HUES48 (cell line): ENCODE data around the gene KDM4F.

Experiments
- H3K27ac ChIP-seq: one replicate; pipeline ENCODE4 v1.7.0; 2013; ENCODE audit warnings: low read depth, low read length, inconsistent platforms
- H3K27me3 ChIP-seq: 2 replicates; pipeline ENCODE4 v1.6.1; 2013; ENCODE audit warnings: mild to moderate bottlenecking, low read length; ENCODE audit not compliant: control insufficient read depth, insufficient read depth
- H3K36me3 ChIP-seq: 2 replicates; pipeline ENCODE4 v1.6.1; 2013; ENCODE audit warnings: low read length; ENCODE audit not compliant: control insufficient read depth, insufficient read depth
- H3K4me1 ChIP-seq: 2 replicates; pipeline ENCODE4 v1.6.1; 2013; ENCODE audit warnings: mild to moderate bottlenecking, low read length; ENCODE audit not compliant: control insufficient read depth, insufficient read depth
- H3K4me3 ChIP-seq: 2 replicates; pipeline ENCODE4 v1.5.1; 2013; ENCODE audit warnings: mild to moderate bottlenecking, low read depth, low read length
- H3K9ac ChIP-seq: 2 replicates; pipeline ENCODE4 v1.6.1; 2013; ENCODE audit warnings: mild to moderate bottlenecking, low read depth, low read length, moderate library complexity
- H3K9me3 ChIP-seq: 2 replicates; pipeline ENCODE4 v1.6.1; 2013; ENCODE audit warnings: low read length; ENCODE audit not compliant: control insufficient read depth, insufficient read depth

Gene KDM4F

DNA sequence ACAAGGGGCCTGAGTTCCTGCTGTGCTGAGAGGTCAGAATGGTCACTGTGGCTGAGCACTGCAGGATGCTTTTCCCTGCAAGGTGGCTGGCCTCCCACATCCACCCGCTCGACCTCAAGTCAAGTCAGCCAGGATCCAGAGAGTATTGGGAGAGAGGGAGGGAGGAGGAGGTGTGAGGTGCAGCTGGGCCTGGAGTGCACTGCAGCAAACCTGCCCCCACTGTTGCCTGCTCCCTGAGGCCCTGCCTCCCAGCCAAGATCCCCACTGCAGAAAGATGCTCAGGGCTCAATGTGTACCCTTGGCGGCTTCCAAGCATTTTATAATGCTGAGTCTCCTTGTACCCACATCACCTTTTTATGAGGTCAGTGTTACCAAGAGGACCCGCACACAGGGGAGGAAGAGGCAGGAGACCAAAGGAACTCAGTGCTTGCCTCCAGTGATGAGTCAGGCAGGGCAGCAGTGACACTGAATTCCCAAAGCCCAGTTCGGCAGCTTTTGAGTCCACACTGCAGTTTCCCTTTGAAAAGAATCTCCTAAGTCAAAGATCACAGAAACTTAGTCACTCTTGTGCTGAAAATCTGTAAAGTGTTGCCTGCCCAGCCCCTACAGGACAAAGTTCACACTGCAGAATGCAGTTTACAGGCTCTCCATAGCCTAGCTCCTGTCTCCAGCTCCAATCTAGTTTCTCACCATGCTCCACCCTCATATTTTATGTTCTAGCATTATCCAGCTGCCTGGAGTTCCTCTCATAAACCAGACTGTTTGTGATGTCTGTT lies 43.5 kb downstream of the KDM4F start:
- Histone ChIP-seq H3K27me3 (peaks cover 38% of the 10 kb centered on the region), H3K4me3 (no peak overlapping the region), H3K9me3 (no peaks in the 10 kb centered on the region), H3K9ac (no peak overlapping the region), H3K36me3 (no peaks in the 10 kb centered on the region), H3K4me1 (0 out of 2 replicates have a peak, but pooled peaks cover 9% of the 10 kb centered on the region), H3K27ac (no peak overlapping the region)

DNA sequence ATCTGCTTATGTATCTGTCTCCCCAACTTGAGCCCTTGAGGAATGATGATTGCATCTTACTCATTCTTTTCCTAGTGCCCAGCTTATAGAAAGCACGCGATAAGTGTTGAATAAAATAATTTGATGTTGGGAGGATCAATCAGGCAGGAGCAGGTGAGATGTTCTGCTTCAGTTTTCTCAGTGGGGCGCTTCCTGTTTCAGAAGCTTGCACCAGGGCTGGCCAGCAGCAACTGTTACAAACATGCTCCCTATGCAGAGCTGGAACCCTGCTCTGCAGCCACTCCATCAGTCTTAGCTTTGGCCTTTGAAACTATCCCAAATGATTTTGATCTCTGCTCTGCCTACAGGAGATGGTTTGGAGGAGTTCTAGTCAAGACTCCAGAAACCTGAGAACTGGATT lies 44.3 kb downstream of the KDM4F start:
- Histone ChIP-seq H3K27ac (no peak overlapping the region), H3K36me3 (no peaks in the 10 kb centered on the region), H3K4me3 (no peak overlapping the region), H3K4me1 (0 out of 2 replicates have a peak, but pooled peaks cover 9% of the 10 kb centered on the region), H3K9me3 (no peaks in the 10 kb centered on the region), H3K9ac (no peak overlapping the region), H3K27me3 (peaks cover 34% of the 10 kb centered on the region)

DNA sequence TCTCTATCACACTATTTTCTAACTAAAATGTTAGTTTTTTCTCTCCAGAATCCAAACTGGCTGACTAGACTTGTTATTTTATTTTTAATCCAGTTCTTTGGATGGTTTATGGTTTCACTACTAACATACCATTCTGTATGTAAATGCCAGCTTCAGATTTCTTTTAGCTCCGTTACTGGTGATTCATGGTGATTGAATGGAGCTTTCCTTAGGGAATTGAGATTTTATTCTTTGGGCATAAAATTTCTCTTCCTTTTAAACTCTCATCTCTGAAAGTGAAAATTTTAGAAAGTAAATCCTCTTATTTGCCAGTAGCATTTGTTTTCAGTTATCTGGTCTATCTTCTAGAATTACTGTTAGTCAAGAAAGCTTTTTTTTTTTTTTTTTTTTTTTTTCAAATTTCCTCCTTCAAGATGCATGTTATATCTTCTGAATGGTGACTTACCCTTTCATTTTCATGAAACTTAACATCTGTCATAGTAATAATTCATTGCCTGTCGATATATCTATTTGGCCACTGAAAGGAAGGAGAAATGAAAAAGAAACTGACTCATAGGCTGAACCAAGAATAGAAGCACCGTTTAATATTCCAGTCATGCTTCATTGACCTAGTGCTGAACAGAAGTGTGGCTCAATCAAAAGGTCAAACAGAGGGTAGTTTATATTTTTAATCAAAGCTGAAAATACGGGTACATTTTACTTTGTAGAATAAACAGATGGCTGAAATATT lies 46.8 kb downstream of the KDM4F start:
- Histone ChIP-seq H3K27ac (no peak overlapping the region), H3K36me3 (no peaks in the 10 kb centered on the region), H3K9ac (no peak overlapping the region), H3K9me3 (no peaks in the 10 kb centered on the region), H3K27me3 (peaks cover 16% of the 10 kb centered on the region), H3K4me1 (no peaks in the 10 kb centered on the region), H3K4me3 (no peak overlapping the region)

DNA sequence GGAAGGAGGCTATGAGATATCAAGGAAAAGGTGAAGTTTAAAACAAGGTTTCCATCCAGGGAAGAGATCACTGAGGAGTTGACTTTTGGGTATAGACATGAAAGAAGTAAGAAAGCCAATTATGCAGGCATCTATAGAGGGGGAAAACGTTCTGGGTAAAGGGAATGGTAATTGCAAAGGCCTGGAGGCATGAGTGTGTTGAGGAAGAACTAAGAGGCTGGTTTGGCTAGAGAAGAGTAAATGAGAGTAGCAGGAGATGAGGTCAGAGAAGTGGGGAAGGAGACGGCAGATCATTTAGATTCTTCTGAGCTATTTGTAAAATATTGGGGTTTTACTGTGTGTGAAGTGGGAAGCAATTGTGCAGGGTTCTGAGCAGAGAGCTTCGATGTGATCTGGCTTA lies 48.0 kb downstream of the KDM4F start:
- H3K4me3 ChIP-seq = no peak overlapping the region
- H3K9me3 ChIP-seq = no peaks in the 10 kb centered on the region
- no peak overlapping the region for H3K27ac ChIP-seq
- no peaks in the 10 kb centered on the region for H3K36me3 ChIP-seq
- H3K27me3 ChIP-seq = peaks cover 4% of the 10 kb centered on the region
- no peaks in the 10 kb centered on the region for H3K4me1 ChIP-seq
- no peak overlapping the region for H3K9ac ChIP-seq

DNA sequence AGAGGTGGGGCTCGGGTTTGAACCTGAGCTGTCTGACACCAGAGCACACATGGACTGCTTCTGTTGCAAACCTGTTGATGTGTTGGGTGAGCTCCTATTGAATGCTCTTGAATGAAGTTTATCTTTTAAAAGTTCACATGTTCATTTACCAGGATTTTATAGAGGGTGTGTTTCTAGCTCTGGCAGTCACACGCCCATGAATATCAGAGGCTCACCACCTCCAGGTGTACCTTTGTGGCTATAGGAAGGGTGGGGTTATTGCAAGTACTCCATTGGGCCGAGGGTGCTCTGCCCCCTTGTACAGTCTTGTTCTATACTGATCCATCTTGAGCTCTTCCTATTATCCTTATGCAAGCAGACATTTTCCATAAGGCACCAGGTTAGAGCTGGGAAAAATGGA lies 49.6 kb downstream of the KDM4F start:
- Histone ChIP-seq H3K4me3 (no peak overlapping the region), H3K27me3 (no peaks in the 10 kb centered on the region), H3K9me3 (no peaks in the 10 kb centered on the region), H3K9ac (no peak overlapping the region), H3K36me3 (no peaks in the 10 kb centered on the region), H3K4me1 (no peaks in the 10 kb centered on the region), H3K27ac (no peak overlapping the region)

DNA sequence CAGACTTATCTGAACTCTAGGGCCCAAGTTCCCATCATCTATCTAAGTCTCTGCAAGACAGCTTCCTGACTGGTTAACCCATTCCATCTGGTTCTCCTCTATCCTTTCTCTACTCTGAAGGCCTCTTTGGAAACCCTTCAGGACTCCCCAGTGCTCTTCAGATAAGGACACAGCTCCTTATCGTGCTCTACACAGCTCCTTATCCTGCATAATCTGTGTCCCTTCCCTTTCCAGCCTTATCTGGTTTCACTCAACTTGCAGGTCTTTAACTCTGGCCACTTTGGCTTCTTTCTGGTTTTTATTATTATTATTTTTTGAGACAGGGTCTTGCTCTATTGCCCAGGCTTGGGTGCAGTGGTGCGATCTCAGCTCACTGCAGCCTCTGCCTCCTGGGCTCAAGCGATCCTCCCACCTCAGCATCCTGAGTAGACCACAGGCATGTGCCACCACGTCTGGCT lies 51.0 kb downstream of the KDM4F start:
- Histone ChIP-seq H3K27me3 (no peaks in the 10 kb centered on the region), H3K9me3 (no peaks in the 10 kb centered on the region), H3K36me3 (no peaks in the 10 kb centered on the region), H3K27ac (no peak overlapping the region), H3K4me3 (no peak overlapping the region), H3K9ac (no peak overlapping the region), H3K4me1 (no peaks in the 10 kb centered on the region)
